GM12891 (cell line): Measurements from ENCODE around the gene LUZP1.

Experiments
- DNase-seq: peaks from one replicate; pipeline ENCODE4 v3.0.0; 2011; ENCODE audit warnings: low spot score; ENCODE audit not compliant: insufficient read length
- FAIRE-seq: peaks from 2 replicates; lab custom pipeline; 2011; peaks lifted over from hg19 to GRCh38; lab: Jason Lieb, UNC
- PAX5 ChIP-seq: IDR thresholded peaks from 2 replicates; pipeline ENCODE4 v1.6.1; 2011; ENCODE audit warnings: low read length, moderate library complexity, mild to moderate bottlenecking; ENCODE audit not compliant: insufficient read depth, severe bottlenecking
- POLR2A ChIP-seq: IDR thresholded peaks from 2 replicates; pipeline ENCODE4 v1.6.1; 2011; ENCODE audit warnings: low read depth, low read length, control low read depth
- POLR2AphosphoS5 ChIP-seq: IDR thresholded peaks from 2 replicates; pipeline ENCODE4 v1.6.1; 2011; ENCODE audit warnings: low read depth, low read length, control low read depth
- POU2F2 ChIP-seq: IDR thresholded peaks from 2 replicates; pipeline ENCODE4 v1.6.1; 2011; ENCODE audit warnings: low read depth, mild to moderate bottlenecking, control low read depth, low read length, moderate library complexity
- SPI1 ChIP-seq: IDR thresholded peaks from 2 replicates; pipeline ENCODE4 v1.6.1; 2011; ENCODE audit warnings: low read depth, low read length, control low read depth
- TAF1 ChIP-seq: IDR thresholded peaks from 2 replicates; pipeline ENCODE4 v1.6.1; 2011; ENCODE audit warnings: low read depth, low read length, control low read depth

LUZP1 gene

GRCh38 chr1:23120383-23120782 is 48.3 kb downstream of the LUZP1 start:
- DNase-seq (no peak), FAIRE-seq (no peak)
- no peak for TF ChIP-seq SPI1
- TF ChIP-seq TAF1 = no peak
- TF ChIP-seq POLR2A = no peak
- no peak for TF ChIP-seq POLR2AphosphoS5
- no peak for TF ChIP-seq PAX5
- TF ChIP-seq POU2F2 = no peak

- FAIRE-seq = no peak
- TF ChIP-seq POLR2A = no peak
- no peak for TF ChIP-seq POU2F2
- TF ChIP-seq SPI1 = no peak
- TF ChIP-seq TAF1 = no peak
- no peak for TF ChIP-seq POLR2AphosphoS5
- no peak for TF ChIP-seq PAX5
- DNase-seq = no peak
Measured at GRCh38 chr1:23118957-23119792, 49.5 kb downstream of the LUZP1 start.

- no peak for FAIRE-seq
- TF ChIP-seq POLR2AphosphoS5 (no peak), POLR2A (no peak), POU2F2 (no peak)
- DNase-seq = no peak
Measured at GRCh38 chr1:23118407-23118806, 50.2 kb downstream of the LUZP1 start.

- no peak for TF ChIP-seq POLR2AphosphoS5
- TF ChIP-seq POLR2A = no peak
- no peak for TF ChIP-seq TAF1
- no peak for TF ChIP-seq PAX5
- TF ChIP-seq POU2F2 = no peak
- TF ChIP-seq SPI1 = no peak
- no peak for FAIRE-seq
- DNase-seq = no peak
Measured at GRCh38 chr1:23116921-23117699, 51.5 kb downstream of the LUZP1 start.

GRCh38 chr1:23116216-23116836 is 52.3 kb downstream of the LUZP1 start:
- no peak for TF ChIP-seq TAF1
- TF ChIP-seq PAX5 = no peak
- no peak for TF ChIP-seq POU2F2
- TF ChIP-seq SPI1 = no peak
- no peak for TF ChIP-seq POLR2A
- no peak for TF ChIP-seq POLR2AphosphoS5
- no peak for FAIRE-seq
- no peak for DNase-seq

- no peak for DNase-seq
- TF ChIP-seq PAX5 (no peak), SPI1 (0 out of 2 replicates have a peak, but pooled peaks have one; percentile 14)
- no peak for FAIRE-seq
Measured at GRCh38 chr1:23114424-23115079, 54.1 kb downstream of the LUZP1 start.

- DNase-seq = no peak
- no peak for FAIRE-seq
- no peak for TF ChIP-seq POU2F2
- TF ChIP-seq POLR2AphosphoS5 = no peak
- 0 out of 2 replicates have a peak, but pooled peaks have one; percentile 29 for TF ChIP-seq SPI1
Measured at GRCh38 chr1:23111600-23112535, 56.8 kb downstream of the LUZP1 start.

GRCh38 chr1:23110391-23110790 is 58.3 kb downstream of the LUZP1 start:
- no peak for FAIRE-seq
- DNase-seq = no peak
- TF ChIP-seq PAX5 = no peak
- TF ChIP-seq POLR2A = no peak
- TF ChIP-seq POU2F2 = no peak
- TF ChIP-seq POLR2AphosphoS5 = no peak
- TF ChIP-seq SPI1 = no peak
